ENCODE data around the gene MAST1. TPM values are rescaled to one million over a fixed set of nuclear protein-coding genes. Genes with fewer than 3 reads are reported as not detected.
"Not testable (repeated sequence)": the region's sequence is repeated elsewhere in the genome, so short reads cannot be mapped to it uniquely, and the experiment has no call there.

The MAST1 gene
- total RNA-seq, 4 donors from 2014 or later = 0.64 to 2.4 (median 0.82) TPM; not detected in 1

DNA sequence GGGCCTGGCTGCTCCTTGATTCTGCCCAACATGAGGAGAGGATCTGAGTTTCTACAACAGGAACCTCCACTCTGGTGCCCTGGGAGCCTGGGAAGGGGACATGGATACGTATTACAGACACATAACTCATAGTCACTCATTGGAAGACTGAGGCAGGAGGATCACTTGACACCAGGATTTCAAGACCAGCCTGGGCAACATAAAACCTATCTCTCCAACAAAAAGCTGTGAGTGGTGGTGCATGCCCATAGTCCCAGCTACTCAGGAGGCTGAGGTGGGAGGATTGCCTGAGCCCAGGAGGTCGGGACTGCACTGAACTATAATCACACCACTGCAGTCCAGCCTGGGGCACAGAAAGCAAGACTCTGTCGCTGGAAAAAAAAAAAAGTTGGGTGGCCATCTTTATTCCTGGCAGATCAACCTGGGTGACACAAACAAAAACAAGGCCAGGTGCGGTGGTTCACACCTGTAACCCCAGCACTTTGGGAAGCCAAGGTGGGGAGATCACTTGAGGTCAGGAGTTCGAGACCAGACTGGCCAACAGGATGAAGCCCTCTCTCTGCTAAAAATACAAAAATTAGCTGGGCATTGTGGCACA, 49.8 kb downstream of the MAST1 start:
- H3K36me3 ChIP-seq = no peaks in the 10 kb centered on the region
- DNase-seq = no peak
- peaks cover 9 to 34% (median 32%) of the 10 kb centered on the region in 4 donors for H3K4me1 ChIP-seq
- intact Hi-C loops (cut with DNase I; ENCODE audit: low total_unique reads) (loop anchor here (5.0 to 10.0 kb wide), 3 partner anchors 57 to 207 kb away; partner anchors contain the start of gene RAD23A), in situ Hi-C loops (cut with MboI; ENCODE audit: low pct_ligation_motif_present in 1 of 4, low pct_unique_long_range_greater_than_20kb in 1 of 4, low sequenced_read_pairs in 3 of 4) (loop anchor here in 1 of 4 donors (5.0 kb wide), 1 partner anchor 74 kb away; no protein-coding TSS in a partner anchor)
- no peak overlapping the region for H3K27ac ChIP-seq
- peaks cover 13% of the 10 kb centered on the region for H3K27me3 ChIP-seq
- no peak overlapping the region for H3K4me3 ChIP-seq
- H3K9me3 ChIP-seq = no peaks in the 10 kb centered on the region
- WGBS, 2 donors (ENCODE audit: low coverage in 1 of 2) = 65% methylated on average over 5 of the region's 5 CpGs; no CpG with 5 or more reads in 1 of the 2 donors
- TF ChIP-seq POLR2A (IDR thresholded peaks at IDR 0.05) = no peak
- no peak for TF ChIP-seq POLR2AphosphoS5 (IDR thresholded peaks at IDR 0.05)
- TF ChIP-seq, protein P1, sequence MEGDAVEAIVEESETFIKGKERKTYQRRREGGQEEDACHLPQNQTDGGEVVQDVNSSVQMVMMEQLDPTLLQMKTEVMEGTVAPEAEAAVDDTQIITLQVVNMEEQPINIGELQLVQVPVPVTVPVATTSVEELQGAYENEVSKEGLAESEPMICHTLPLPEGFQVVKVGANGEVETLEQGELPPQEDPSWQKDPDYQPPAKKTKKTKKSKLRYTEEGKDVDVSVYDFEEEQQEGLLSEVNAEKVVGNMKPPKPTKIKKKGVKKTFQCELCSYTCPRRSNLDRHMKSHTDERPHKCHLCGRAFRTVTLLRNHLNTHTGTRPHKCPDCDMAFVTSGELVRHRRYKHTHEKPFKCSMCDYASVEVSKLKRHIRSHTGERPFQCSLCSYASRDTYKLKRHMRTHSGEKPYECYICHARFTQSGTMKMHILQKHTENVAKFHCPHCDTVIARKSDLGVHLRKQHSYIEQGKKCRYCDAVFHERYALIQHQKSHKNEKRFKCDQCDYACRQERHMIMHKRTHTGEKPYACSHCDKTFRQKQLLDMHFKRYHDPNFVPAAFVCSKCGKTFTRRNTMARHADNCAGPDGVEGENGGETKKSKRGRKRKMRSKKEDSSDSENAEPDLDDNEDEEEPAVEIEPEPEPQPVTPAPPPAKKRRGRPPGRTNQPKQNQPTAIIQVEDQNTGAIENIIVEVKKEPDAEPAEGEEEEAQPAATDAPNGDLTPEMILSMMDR (IDR thresholded peaks at IDR 0.05) = no peak
- no peak for TF ChIP-seq EP300 (IDR thresholded peaks at IDR 0.05; ENCODE audit: low read depth)

DNA sequence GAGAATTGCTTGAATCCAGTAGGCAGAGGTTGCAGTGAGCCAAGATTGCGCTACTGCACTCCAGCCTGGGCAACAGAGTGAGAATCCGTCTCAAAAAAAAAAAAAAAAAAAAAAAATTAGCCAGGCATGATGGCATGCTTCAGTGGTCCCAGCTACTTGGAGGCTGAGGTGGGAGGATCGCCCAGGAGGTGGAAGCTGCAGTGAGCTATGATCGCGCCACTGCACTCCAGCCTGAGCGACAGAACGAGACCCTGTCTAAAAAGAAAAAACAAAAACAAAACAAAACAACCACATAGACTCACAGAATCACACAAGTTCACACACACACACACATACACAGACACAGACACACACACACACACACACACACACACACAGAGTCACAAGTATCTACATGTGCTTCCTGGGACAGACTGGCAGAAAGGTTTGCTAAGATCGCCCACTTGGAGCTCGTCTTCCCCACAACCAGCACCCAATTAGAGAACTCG, 52.0 kb downstream of the MAST1 start:
- TF ChIP-seq, protein P1 (IDR thresholded peaks at IDR 0.05) = peak in 1 of 5 experiments; percentile 17
- H3K9me3 ChIP-seq; H3K27me3 ChIP-seq; intact Hi-C loops (cut with DNase I; ENCODE audit: low total_unique reads); DNase-seq; in situ Hi-C loops (cut with MboI; ENCODE audit: low pct_ligation_motif_present in 1 of 4, low pct_unique_long_range_greater_than_20kb in 1 of 4, low sequenced_read_pairs in 3 of 4); H3K36me3 ChIP-seq: not testable (repeated sequence)
- WGBS, 2 donors (ENCODE audit: low coverage in 1 of 2) = 28% methylated on average over 10 of the region's 10 CpGs; no CpG with 5 or more reads in 1 of the 2 donors
- peak overlapping the region in 1 of 4 donors; percentile 36 for H3K4me3 ChIP-seq
- peaks cover 9 to 25% (median 23%) of the 10 kb centered on the region in 4 donors for H3K4me1 ChIP-seq
- peak overlapping the region; percentile 64 to 93 (median 81) for H3K27ac ChIP-seq

DNA sequence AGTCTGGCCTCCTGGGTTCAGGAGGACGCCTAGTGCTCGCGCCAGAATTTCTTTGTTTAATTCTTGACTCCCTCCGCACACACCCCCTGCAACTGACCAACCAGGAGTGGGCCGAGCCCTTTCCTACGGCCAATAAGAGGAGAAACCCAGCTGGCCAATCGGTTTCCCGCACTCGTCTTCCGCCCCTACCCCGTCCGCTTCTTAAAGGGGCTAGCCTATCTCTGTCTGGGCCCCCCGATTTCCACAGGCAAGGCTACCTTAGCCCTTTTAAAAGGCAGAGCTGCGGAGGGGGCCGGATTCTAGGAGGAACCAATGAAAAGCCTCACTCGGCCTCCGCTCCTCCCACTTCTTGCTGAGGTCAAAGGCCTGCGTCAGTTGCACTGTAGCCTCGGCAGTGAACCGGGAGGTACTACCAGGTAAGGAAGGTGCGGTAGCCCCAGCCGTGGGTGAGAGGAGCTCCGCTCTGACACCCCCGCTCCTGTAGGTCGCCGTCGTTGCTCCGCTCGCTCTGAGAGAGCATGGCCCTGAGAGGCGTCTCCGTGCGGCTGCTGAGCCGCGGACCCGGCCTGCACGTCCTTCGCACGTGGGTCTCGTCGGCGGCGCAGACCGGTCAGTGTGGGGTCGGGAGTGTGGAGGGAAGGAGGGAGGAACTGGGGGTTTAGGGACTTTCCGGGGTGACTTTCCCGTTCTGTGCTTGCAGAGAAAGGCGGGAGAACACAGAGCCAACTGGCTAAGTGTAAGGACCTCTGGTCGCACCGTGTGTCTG, 52.7 kb downstream of the MAST1 start, which contains the start of gene GCDH:
Gene GCDH (plus strand): TSS at position 374 of the 766 bp plus-strand sequence. CDS start 145 bp downstream, at position 519.
- Histone ChIP-seq H3K27me3 (no peaks in the 10 kb centered on the region), H3K4me1 (peaks cover 9 to 19% (median 17%) of the 10 kb centered on the region in 4 donors), H3K36me3 (no peaks in the 10 kb centered on the region), H3K27ac (peak within 1 kb of the TSS; percentile 74 to 93 (median 85)), H3K9me3 (no peaks in the 10 kb centered on the region), H3K4me3 (peak within 1 kb of the TSS; percentile 68 to 91 (median 85))
- intact Hi-C loops (cut with DNase I; ENCODE audit: low total_unique reads) (no loop called here), in situ Hi-C loops (cut with MboI; ENCODE audit: low pct_ligation_motif_present in 1 of 4, low pct_unique_long_range_greater_than_20kb in 1 of 4, low sequenced_read_pairs in 3 of 4) (no loop called here)
- WGBS, 2 donors (ENCODE audit: low coverage in 1 of 2) = 1% methylated on average over 38 of the region's 49 CpGs; no CpG with 5 or more reads in 1 of the 2 donors
- peak; percentile 98 for DNase-seq
- peak; percentile 84 for TF ChIP-seq POLR2A (IDR thresholded peaks at IDR 0.05)
- TF ChIP-seq EP300 (IDR thresholded peaks at IDR 0.05; ENCODE audit: low read depth) = no peak
- TF ChIP-seq POLR2AphosphoS5 (IDR thresholded peaks at IDR 0.05) = peak; percentile 81 to 95 (median 89)
- TF ChIP-seq, protein P1 (IDR thresholded peaks at IDR 0.05) = no peak

DNA sequence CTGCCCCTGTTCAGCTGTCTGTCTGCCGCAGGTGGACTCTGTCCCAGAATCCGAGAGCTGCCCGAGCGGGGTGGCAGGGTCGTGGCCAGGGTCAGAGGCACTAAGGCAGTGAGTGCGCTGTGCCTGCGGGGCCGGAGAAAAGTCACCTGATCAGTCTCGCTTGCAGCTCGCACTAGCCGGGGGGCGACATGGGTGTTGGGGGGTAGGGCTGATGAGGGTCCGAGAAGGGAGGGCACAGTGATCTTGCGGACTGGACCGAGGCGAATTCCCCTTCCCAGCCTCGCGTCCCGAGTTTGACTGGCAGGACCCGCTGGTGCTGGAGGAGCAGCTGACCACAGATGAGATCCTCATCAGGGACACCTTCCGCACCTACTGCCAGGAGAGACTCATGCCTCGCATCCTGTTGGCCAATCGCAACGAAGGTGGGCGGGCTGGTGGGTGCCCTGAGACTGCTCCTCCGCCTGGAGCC, 53.3 kb downstream of the MAST1 start:
- H3K4me3 ChIP-seq = peak overlapping the region; percentile 68 to 91 (median 85)
- TF ChIP-seq EP300 (IDR thresholded peaks at IDR 0.05; ENCODE audit: low read depth) = no peak
- TF ChIP-seq, protein P1 (IDR thresholded peaks at IDR 0.05) = no peak
- no peak for TF ChIP-seq POLR2A (IDR thresholded peaks at IDR 0.05)
- no peak for TF ChIP-seq POLR2AphosphoS5 (IDR thresholded peaks at IDR 0.05)
- H3K27me3 ChIP-seq = no peaks in the 10 kb centered on the region
- WGBS, 2 donors (ENCODE audit: low coverage in 1 of 2) = 7% methylated on average over 21 of the region's 26 CpGs; no CpG with 5 or more reads in 1 of the 2 donors
- no peaks in the 10 kb centered on the region for H3K9me3 ChIP-seq
- H3K36me3 ChIP-seq = no peaks in the 10 kb centered on the region
- in situ Hi-C loops (cut with MboI; ENCODE audit: low pct_ligation_motif_present in 1 of 4, low pct_unique_long_range_greater_than_20kb in 1 of 4, low sequenced_read_pairs in 3 of 4) (no loop called here), intact Hi-C loops (cut with DNase I; ENCODE audit: low total_unique reads) (no loop called here)
- no peak for DNase-seq
- peak overlapping the region; percentile 74 to 93 (median 85) for H3K27ac ChIP-seq
- peaks cover 9 to 16% (median 15%) of the 10 kb centered on the region in 4 donors for H3K4me1 ChIP-seq
